ENCODE measurements around the gene IL34. TPM values are rescaled to one million over a fixed set of nuclear protein-coding genes. Genes with fewer than 3 reads are reported as not detected.

IL34 gene
- polyA plus RNA-seq, 1 experiment = 3.0 TPM

GRCh38 chr16:70681382-70682238, 35.3 kb downstream of the IL34 start:
- TF ChIP-seq, protein P1, sequence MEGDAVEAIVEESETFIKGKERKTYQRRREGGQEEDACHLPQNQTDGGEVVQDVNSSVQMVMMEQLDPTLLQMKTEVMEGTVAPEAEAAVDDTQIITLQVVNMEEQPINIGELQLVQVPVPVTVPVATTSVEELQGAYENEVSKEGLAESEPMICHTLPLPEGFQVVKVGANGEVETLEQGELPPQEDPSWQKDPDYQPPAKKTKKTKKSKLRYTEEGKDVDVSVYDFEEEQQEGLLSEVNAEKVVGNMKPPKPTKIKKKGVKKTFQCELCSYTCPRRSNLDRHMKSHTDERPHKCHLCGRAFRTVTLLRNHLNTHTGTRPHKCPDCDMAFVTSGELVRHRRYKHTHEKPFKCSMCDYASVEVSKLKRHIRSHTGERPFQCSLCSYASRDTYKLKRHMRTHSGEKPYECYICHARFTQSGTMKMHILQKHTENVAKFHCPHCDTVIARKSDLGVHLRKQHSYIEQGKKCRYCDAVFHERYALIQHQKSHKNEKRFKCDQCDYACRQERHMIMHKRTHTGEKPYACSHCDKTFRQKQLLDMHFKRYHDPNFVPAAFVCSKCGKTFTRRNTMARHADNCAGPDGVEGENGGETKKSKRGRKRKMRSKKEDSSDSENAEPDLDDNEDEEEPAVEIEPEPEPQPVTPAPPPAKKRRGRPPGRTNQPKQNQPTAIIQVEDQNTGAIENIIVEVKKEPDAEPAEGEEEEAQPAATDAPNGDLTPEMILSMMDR (IDR thresholded peaks at IDR 0.05; ENCODE audit: low read depth, low read length) = no peak
- H3K27me3 ChIP-seq (ENCODE audit: control insufficient read depth, insufficient read depth, low read length) = no peaks in the 10 kb centered on the region
- H3K27ac ChIP-seq (ENCODE audit: low read depth, low read length) = peak overlapping the region; percentile 21
- H3K4me3 ChIP-seq (ENCODE audit: low read depth, low read length) = peak overlapping the region; percentile 18
- H3K9me3 ChIP-seq (ENCODE audit: control insufficient read depth, insufficient read depth, low read length) = no peaks in the 10 kb centered on the region; the same call in 1 of the 2 replicates
- CTCF ChIA-PET = interaction anchor here (0.8 to 4.4 kb wide), 6 partner anchors 57 to 90 kb away, joined by 3 to 68 read pairs (median 14); no protein-coding TSS in a partner anchor
- no peak for DNase-seq (ENCODE audit: low read depth, low spot score)
- POLR2A ChIA-PET = no interaction called here

DNA sequence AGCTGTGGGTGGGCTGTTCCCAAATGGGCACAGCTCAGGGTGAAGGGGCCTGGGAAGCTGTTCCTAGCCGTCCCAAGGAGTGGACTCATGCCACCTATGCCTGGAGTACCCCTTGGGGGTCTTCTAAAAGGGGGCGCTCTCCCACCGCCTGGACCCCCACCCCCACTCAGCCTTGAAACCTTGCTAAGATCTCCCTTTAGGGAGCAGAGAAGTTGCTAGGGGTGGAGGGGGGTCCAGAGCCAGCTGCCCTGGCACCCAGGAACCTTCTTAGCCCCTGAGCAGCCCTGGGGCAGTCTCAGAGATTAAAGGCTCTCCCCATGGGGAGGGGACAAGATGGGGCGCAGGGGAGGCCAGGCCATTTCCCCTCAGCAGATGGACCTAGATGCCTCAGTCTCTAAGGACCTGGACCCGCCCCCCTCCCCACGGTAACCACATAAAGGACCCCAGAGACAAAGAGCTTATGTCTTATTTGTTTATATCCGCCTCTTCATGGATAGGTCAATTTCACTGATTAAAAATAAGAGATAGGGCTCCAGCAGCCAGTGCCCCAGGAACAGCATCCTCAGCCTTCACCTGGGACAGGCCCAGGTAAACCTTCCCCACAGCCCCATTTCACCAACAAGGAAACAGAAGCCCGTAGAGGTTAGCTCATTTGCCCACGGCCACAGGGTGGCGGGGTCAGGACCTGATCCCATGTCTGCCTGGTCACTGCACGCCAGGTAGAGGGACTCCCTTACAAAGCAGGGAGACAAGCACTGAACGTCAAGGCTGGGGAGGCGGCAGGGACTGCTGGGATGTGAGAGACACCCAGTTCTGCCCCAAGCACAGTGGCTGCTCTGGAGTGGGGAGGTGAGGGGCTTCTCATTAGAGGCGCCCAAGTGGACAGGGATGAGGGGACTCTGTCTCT, 36.1 kb downstream of the IL34 start:
- Histone ChIP-seq H3K27ac (ENCODE audit: low read depth, low read length) (no peak overlapping the region), H3K27me3 (ENCODE audit: control insufficient read depth, insufficient read depth, low read length) (no peaks in the 10 kb centered on the region), H3K9me3 (ENCODE audit: control insufficient read depth, insufficient read depth, low read length) (no peaks in the 10 kb centered on the region; the same call in 1 of the 2 replicates), H3K4me3 (ENCODE audit: low read depth, low read length) (peak overlapping the region; percentile 82)
- TF ChIP-seq, protein P1 (IDR thresholded peaks at IDR 0.05; ENCODE audit: low read depth, low read length) = no peak
- DNase-seq (ENCODE audit: low read depth, low spot score) = no peak
- CTCF ChIA-PET = interaction anchor here (0.8 to 4.4 kb wide), 4 partner anchors 56 to 89 kb away, joined by 3 to 32 read pairs (median 6); no protein-coding TSS in a partner anchor
- POLR2A ChIA-PET = no interaction called here

- Histone ChIP-seq H3K27me3 (ENCODE audit: control insufficient read depth, insufficient read depth, low read length) (no peaks in the 10 kb centered on the region), H3K27ac (ENCODE audit: low read depth, low read length) (no peak overlapping the region), H3K4me3 (ENCODE audit: low read depth, low read length) (peak overlapping the region; percentile 82), H3K9me3 (ENCODE audit: control insufficient read depth, insufficient read depth, low read length) (no peaks in the 10 kb centered on the region; the same call in 1 of the 2 replicates)
- DNase-seq (ENCODE audit: low read depth, low spot score) = no peak
- POLR2A ChIA-PET = interaction anchor here (0.6 kb wide), 1 partner anchor 88 kb away, joined by 3 read pairs; no protein-coding TSS in a partner anchor
- CTCF ChIA-PET = interaction anchor here (0.5 to 4.4 kb wide), 4 partner anchors 55 to 301 kb away, joined by 3 to 32 read pairs (median 8); no protein-coding TSS in a partner anchor
- TF ChIP-seq, protein P1 (IDR thresholded peaks at IDR 0.05; ENCODE audit: low read depth, low read length) = no peak
These were observed 37.0 kb downstream of the IL34 start for GRCh38 chr16:70683146-70683944.

DNA sequence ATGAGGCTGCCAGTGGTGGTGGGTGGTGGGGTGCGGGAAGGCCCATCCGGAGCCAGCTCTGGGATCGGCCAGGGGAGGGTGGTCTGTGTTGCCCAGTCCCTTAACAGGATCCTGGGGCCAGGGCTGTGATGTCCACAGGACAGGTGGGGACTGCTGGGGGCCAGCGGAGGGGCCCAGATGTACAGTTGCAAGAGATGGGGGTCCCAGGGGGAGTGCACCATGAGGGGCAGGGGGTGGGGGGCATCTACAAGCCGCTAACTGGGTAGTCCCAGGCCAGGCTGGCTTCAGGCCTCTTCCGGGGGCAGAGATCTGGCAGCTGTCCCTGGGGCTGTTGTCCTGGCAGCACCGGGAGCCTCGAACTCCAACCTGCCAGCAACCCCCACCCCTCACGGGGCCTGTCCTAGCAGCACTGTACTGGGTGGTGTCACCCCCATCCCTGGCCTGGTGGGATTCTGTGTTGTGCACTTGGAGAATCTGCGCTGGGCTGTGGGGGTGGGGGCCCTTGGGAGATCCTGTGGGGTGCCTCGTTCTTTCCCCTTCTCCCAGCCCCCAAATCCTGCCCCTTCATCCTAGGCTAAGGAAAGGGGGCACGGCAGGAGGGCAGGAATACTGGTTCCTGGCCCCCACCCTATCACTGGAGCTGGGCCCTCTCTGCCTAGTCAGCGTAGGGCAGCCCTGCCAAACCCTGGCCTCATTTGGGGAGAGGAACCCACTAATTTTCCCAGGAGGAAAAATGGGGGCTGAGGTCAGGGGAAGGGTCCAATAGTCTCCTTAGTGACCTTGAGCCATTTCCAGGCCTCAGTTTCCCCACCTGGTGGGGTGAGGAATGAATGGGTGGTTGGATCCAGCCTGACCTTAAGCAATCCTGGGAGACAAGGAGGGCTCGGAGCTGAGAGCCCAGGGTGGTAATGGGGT, 38.0 kb downstream of the IL34 start:
- Histone ChIP-seq H3K27me3 (ENCODE audit: control insufficient read depth, insufficient read depth, low read length) (no peaks in the 10 kb centered on the region), H3K27ac (ENCODE audit: low read depth, low read length) (peak overlapping the region; percentile 21), H3K9me3 (ENCODE audit: control insufficient read depth, insufficient read depth, low read length) (no peaks in the 10 kb centered on the region; the same call in 1 of the 2 replicates), H3K4me3 (ENCODE audit: low read depth, low read length) (peak overlapping the region; percentile 82)
- CTCF ChIA-PET = interaction anchor here (4.4 kb wide), 1 partner anchor 87 kb away, joined by 32 read pairs; no protein-coding TSS in a partner anchor
- POLR2A ChIA-PET = interaction anchor here (0.6 to 1.6 kb wide), 2 partner anchors 62 to 77 kb away, joined by 3 to 4 read pairs; no protein-coding TSS in a partner anchor
- TF ChIP-seq, protein P1 (IDR thresholded peaks at IDR 0.05; ENCODE audit: low read depth, low read length) = no peak
- DNase-seq (ENCODE audit: low read depth, low spot score) = no peak
